ENCODE results near the gene ATP8A2.
"Not testable (repeated sequence)": the region's sequence is repeated elsewhere in the genome, so short reads cannot be mapped to it uniquely, and the experiment has no call there.

ATP8A2 gene

DNA sequence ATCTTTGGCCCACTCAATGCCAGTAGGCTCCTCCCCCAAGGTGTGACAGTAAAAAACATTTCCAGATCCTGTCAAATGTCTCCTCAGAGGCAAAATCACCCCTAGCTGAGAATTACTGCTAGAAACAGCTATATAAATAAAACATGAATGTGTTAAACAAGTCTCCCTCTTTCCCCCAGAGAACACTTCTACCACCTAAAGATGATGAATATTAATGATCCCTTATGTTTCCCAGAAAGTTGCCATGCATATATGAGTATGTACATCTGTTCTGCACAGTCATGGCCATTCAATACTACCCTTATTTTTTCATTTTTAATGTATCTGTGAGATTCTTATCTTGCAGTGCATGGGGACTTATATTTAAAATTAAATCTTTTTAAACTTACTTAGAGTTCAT, 450.0 kb downstream of the ATP8A2 start:
- Histone ChIP-seq H3K4me1 (no peaks in the 10 kb centered on the region), H3K27ac (no peak overlapping the region), H3K4me3 (no peak overlapping the region), H3K9me3 (no peaks in the 10 kb centered on the region), H3K27me3 (no peaks in the 10 kb centered on the region), H3K36me3 (no peaks in the 10 kb centered on the region)
- TF ChIP-seq CTCF (IDR thresholded peaks at IDR 0.05), result no peak
- intact Hi-C loops (cut with DNase I; ENCODE audit: low total_unique reads), result no loop called here
- DNase-seq, result no peak

DNA sequence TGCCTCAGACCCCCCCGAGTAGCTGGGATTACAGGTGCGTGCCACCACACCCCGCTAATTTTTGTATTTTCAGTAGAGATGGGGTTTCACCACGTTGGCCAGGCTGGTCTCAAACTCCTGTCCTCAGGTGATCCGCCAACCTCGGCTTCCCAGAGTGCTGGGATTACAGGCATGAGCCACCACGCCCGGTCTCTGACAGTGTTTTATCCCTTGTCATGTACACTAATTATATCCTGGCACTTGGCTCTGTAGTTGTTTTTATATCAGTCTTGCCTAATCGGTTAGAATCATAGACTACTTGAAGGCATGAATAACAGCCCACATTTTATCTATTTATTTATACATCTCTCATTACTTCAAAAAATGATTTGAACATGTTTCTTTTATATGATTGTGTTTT, 455.4 kb downstream of the ATP8A2 start:
- intact Hi-C loops (cut with DNase I; ENCODE audit: low total_unique reads); H3K36me3 ChIP-seq; H3K4me1 ChIP-seq; H3K27me3 ChIP-seq; H3K4me3 ChIP-seq; DNase-seq; H3K27ac ChIP-seq; H3K9me3 ChIP-seq: not testable (repeated sequence)

DNA sequence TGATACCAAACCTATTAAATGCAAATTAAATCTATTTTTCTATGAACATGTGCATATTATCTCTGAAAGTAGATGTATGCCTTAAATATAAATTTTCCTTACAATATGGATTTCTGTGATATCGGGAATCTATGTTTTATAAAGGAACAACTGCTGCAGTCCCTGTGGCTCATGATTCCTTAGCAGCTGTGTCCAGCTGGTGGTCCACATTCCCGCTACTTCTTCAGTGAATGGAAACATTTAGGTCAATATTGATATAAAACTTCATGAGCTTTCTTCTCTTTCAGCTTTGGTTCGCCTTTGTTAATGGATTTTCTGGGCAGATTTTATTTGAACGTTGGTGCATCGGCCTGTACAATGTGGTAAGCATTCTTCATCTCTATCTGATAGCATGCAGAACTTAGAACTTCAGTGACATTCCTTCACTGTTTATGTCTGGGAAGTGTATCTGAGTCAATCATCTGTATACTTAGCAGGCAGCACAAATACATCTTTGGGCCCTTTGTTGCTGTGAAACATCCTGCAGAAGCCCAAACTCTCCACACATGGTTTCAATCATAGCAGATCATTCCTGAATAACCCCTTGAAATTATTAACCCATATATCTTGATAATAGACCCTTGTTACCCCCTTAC, 456.2 kb downstream of the ATP8A2 start:
- Histone ChIP-seq H3K4me1 (no peaks in the 10 kb centered on the region), H3K36me3 (no peaks in the 10 kb centered on the region), H3K9me3 (no peaks in the 10 kb centered on the region), H3K4me3 (no peak overlapping the region), H3K27me3 (no peaks in the 10 kb centered on the region), H3K27ac (no peak overlapping the region)
- no peak for TF ChIP-seq CTCF (IDR thresholded peaks at IDR 0.05)
- no peak for DNase-seq
- intact Hi-C loops (cut with DNase I; ENCODE audit: low total_unique reads), result no loop called here

- DNase-seq, result no peak
- no peak for TF ChIP-seq CTCF (IDR thresholded peaks at IDR 0.05)
- no peaks in the 10 kb centered on the region for H3K27me3 ChIP-seq
- no peaks in the 10 kb centered on the region for H3K9me3 ChIP-seq
- H3K36me3 ChIP-seq, result no peaks in the 10 kb centered on the region
- no peak overlapping the region for H3K4me3 ChIP-seq
- H3K4me1 ChIP-seq, result no peaks in the 10 kb centered on the region
- no peak overlapping the region for H3K27ac ChIP-seq
- intact Hi-C loops (cut with DNase I; ENCODE audit: low total_unique reads), result no loop called here
Measured at GRCh38 chr13:25833761-25834160, 462.0 kb downstream of the ATP8A2 start.

DNA sequence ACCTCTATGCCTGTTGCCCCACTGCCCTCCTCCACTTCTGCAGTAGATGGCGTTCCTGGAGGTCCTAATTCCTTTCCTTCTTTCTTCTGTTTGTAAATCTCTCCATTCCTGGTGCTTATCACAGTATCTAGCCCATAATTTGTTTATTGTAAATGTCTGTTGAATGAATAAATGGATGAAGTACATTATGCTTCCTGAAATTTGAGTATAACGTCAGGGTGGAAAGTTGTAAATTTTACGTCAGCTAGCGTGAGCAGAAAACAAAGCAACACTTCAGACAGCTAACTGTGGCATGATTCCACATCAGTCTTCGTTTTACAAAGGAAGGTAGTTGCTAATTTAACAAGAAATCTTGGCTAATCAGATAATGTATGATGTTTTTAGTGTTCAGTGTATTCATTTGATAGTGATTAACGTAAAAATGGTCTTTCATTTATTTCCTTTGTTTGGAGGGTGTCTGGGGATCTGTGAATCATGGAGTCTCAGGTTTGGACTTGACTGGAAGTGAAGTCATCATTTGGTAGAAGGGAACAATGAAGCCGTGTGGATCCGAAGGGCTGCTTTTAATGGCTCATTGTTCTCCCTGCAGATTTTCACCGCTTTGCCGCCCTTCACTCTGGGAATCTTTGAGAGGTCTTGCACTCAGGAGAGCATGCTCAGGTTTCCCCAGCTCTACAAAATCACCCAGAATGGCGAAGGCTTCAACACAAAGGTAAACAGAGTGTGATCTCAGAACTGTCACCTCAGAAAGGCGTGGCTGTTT, 465.0 kb downstream of the ATP8A2 start:
- Histone ChIP-seq H3K27me3 (no peaks in the 10 kb centered on the region), H3K9me3 (no peaks in the 10 kb centered on the region), H3K4me1 (no peaks in the 10 kb centered on the region), H3K36me3 (no peaks in the 10 kb centered on the region), H3K4me3 (no peak overlapping the region), H3K27ac (no peak overlapping the region)
- TF ChIP-seq CTCF (IDR thresholded peaks at IDR 0.05), result no peak
- no peak for DNase-seq
- intact Hi-C loops (cut with DNase I; ENCODE audit: low total_unique reads), result no loop called here

DNA sequence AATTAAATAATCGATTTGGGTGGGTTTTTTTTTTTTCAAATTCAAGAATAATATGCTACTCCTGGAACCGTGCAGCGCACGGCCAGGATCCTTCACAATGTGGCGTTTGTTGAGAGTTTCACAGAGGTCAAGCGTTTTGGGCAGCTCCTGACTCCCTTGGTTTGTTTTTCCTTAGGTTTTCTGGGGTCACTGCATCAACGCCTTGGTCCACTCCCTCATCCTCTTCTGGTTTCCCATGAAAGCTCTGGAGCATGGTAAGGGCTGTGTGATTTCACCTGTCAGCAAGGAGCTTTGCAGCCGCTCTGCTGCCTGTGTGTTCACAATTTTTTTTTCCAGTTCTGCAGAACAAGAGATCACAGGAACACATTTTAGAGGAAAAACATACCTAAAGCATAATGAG, 467.6 kb downstream of the ATP8A2 start:
- H3K36me3 ChIP-seq, result no peaks in the 10 kb centered on the region
- H3K4me3 ChIP-seq, result no peak overlapping the region
- no peak for DNase-seq
- no peaks in the 10 kb centered on the region for H3K9me3 ChIP-seq
- no peak for TF ChIP-seq CTCF (IDR thresholded peaks at IDR 0.05)
- no peaks in the 10 kb centered on the region for H3K27me3 ChIP-seq
- no peak overlapping the region for H3K27ac ChIP-seq
- intact Hi-C loops (cut with DNase I; ENCODE audit: low total_unique reads), result no loop called here
- no peaks in the 10 kb centered on the region for H3K4me1 ChIP-seq

All from tibial artery (tissue), 4 donors.